HG03558 (cell line): ENCODE data around the gene TIMM13.

Experiments
- ATAC-seq: cut with Tn5 transposase; IDR thresholded peaks from one replicate; pipeline ENCODE4 v1.9.1; 2021; ENCODE audit warnings: moderate number of reproducible peaks; ENCODE audit not compliant: unreplicated experiment; ENCODE audit errors: extremely low read depth

TIMM13 gene

GRCh38 chr19:2455851-2456570, 28.6 kb upstream of the TIMM13 start:
- ATAC-seq, result peak; percentile 15

GRCh38 chr19:2454962-2455850, 27.8 kb upstream of the TIMM13 start:
- ATAC-seq, result no peak

GRCh38 chr19:2454199-2454961, 27.0 kb upstream of the TIMM13 start:
- ATAC-seq, result no peak

- no peak for ATAC-seq
Observed at GRCh38 chr19:2453431-2454025, 26.1 kb upstream of the TIMM13 start.

DNA sequence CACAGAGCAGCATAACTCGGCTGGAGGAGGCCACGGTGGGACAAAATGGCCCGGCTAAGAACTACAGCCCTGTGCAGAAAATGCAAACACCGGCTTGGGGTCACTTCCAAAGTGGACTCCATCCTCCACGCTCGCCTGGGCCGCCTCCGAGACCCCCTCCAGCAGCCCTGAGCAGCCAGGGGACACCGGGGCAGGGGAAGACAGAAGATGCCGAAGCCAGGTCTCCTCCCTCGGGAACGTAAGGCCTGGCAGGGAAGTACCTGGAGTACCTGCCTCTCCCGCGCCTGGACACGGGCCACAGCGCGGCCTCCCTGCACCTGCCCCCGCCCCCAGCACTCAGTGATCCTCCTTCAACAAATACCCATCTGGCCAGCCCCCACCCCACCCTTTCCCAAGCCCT, 24.4 kb upstream of the TIMM13 start:
- no peak for ATAC-seq

GRCh38 chr19:2451138-2451537, 23.8 kb upstream of the TIMM13 start:
- no peak for ATAC-seq

- no peak for ATAC-seq
Observed at GRCh38 chr19:2449019-2449418, 21.6 kb upstream of the TIMM13 start.

GRCh38 chr19:2446381-2446780, 19.0 kb upstream of the TIMM13 start:
- ATAC-seq, result no peak

- no peak for ATAC-seq
Observed at GRCh38 chr19:2444251-2445002, 17.0 kb upstream of the TIMM13 start.

- ATAC-seq, result no peak
Observed at GRCh38 chr19:2443785-2444182, 16.4 kb upstream of the TIMM13 start.

DNA sequence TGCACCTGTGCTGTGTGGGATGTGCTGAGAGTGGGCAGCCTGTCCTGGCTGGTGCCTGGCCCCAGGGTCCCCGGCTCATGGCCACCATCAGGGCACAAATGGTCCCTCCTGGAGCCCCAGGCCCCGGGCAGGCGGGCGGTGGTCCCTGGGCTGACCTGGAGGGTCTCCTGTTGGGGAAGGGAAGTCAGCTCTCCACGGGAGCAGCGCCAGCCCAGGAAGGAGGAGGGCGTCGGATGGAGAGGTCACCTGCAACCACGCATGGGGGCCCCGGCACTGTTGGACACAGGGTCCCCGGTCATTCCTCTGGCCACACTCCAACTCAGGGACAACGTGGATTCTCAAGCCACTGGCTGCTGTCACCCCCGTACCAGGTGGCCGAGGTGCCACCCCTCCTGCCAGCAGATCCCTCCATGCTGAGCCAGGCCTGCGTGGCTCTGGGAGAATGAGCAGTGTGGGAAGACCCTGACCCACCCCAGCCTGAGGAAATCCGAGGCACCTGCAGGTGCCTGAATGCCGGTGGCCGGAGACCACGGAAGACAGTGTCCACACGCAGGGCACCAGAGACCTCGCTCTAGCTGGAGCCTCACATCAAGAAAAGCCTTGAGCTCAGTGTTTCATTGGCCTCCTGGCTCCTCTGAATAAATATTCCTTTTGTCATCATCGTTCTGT, 15.9 kb upstream of the TIMM13 start:
- no peak for ATAC-seq

DNA sequence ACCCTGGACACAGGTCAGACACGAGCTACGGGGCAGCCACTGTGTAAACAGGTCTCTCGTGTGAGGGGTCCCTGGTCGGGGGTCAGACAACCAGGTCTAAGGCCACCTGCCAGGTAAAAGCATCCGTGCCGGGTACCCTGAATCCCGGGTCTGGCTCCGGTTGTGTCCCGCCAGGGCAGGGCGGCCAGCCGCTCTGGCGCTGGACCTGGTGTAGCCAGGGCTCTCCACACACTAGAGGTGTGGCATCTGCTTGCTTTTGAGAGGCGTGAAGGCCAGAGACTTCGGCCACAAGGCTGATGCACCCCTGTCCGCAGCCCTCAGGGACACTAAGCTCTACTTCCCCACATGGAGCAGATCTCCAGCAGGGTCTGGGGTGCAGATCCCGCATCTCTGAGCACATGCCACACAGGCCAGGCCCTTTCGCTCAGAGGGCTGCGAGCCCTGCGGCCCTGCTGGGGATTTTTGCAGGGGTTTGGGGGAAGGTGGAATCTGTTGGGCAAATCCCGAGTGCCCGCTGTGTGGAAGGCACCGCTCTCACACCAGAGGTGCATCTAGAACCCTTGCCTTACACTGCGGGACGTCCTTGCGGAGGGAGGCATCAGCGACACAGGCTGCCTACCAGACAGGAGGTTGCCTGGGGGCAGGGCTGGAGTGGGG, 13.8 kb upstream of the TIMM13 start:
- no peak for ATAC-seq

GRCh38 chr19:2440515-2440914, 13.1 kb upstream of the TIMM13 start:
- ATAC-seq, result no peak

GRCh38 chr19:2438178-2438577, 10.8 kb upstream of the TIMM13 start:
- ATAC-seq, result no peak

DNA sequence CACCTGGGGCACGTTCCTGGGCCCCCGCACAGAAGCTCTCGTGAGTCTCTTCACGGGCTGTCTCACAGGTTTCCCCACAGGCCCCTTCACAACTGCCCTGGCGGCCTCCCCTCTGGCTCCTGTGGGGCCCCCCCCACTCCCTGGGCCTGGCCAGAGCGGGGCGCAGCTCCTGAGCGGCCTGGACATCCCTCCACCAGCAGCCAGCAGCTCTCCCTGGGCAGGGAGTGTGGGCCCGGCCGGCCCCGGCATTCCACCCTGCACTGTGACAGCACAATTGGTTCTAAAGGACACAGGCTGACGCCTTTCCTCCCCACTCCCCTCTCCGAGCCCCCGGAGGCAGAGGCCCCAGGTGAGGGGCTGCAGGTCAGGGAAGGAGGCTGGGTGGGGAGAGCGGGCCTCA, 9.5 kb upstream of the TIMM13 start:
- ATAC-seq, result no peak

- ATAC-seq, result no peak
Observed at GRCh38 chr19:2436384-2436783, 9.0 kb upstream of the TIMM13 start.

DNA sequence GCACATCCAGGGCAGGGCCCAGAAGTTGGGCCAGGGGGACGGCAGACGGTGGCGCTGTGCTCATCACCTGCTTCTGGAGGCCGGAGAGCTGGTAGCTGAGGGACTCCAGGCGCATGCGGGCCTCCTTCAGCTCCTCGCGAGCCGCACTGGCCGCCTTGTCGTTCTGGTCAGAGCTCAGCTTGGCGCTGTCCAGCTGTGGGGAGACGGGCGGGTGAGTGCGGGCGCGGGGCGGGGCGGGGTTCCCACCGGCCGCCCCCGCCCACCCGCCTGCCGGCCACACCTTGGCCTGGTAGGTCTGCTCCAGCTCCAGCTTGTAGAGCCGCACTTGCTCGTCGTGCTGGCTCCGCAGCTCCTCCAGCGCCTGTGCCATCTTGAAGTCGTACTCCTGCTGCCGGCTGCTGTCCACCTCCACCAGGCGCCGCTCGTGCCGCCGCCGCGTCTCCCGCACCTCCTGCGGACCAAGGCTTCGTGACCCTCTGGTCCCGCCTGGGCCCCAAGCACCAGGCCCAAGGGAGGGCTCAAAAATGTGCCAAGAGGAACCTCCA, 7.4 kb upstream of the TIMM13 start:
- ATAC-seq, result no peak

- no peak for ATAC-seq
Observed at GRCh38 chr19:2434267-2434666, 6.9 kb upstream of the TIMM13 start.
